Measurements from ENCODE around the gene ADCY5.
"Not testable (repeated sequence)": the region's sequence is repeated elsewhere in the genome, so short reads cannot be mapped to it uniquely, and the experiment has no call there.

Gene ADCY5

DNA sequence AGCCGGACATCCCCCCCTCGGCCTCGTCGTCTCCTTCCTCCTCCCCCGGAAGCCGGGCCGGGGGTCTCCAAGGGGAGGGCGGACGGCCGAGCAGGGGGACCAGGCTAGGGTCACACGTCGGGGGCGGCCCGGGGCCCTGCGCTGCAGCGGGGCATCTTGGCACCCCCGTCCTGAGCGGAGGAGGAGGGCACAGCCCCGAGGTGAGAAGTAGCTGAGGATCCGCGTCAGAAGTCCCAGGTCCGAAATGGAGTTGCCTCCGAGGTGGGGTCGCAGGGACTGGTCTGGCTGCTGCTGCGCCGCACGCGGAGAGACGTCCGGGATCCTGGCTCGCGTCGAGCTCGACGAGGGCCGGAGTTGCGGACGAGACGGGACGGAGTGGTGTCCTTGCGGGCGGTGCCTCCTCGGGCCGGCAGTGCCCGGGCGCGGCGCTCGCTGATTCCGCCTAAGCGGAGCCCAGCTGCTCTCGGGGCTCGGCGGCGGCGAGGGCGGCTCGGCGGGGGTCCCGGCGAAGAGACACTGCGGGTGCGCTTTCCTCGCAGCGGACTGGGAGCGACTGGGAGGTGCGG lies at the start of gene ADCY5:
TSS of gene ADCY5 (minus strand) at position 555 of the 566 bp plus-strand sequence. CDS start at position 10, 545 bp downstream.
- no peak for DNase-seq (ENCODE audit: low read depth in 2 of 2)

DNA sequence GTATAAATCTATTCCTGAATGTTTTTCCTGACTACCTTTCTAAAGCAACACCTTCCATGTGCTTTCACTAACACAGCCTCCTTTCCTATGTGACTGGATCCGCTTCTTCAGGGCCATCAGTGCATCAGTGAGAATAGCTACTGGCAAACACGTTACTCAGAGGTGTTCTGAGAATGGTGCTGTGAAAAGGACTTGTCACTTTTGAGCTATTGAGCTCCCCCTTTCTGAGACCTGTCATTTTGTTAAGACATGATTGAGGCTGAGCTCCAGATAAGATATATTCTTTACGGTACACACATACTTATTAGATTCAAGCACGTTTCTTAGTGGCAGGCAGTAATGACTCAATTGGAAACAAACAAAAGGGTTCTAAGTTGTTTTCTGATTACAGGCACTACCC lies 45.0 kb upstream of the ADCY5 start:
- no peak for DNase-seq (ENCODE audit: low read depth in 2 of 2)

DNA sequence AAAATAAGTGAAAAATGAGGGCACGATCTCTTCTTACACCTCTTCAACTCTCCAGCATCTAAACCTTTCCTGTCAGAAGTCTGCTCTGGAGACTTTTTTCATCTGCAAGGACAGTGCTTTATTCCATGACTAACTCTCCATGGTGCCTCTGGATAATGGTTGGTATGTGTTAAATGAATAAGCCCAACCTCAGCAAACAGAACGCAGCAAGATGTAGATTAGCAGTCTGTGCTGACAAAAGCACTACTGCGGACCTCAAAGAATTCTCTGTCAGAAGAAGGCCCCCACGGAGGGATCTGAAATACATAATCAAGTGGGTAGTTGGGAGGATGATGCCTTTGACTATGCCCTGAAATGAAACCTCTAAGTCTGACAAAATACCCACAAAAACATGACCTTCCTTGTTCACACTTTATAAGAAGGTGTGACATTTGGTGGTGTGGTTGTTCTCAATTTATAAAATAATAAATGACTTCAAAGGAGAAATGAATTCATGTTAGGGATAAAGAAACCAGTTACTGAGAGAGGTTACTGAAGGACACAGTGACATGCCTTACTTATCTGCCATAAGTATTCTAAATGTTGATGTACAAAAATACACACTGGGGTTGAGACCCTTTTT lies 43.2 kb upstream of the ADCY5 start:
- DNase-seq (ENCODE audit: low read depth in 2 of 2) = no peak

DNA sequence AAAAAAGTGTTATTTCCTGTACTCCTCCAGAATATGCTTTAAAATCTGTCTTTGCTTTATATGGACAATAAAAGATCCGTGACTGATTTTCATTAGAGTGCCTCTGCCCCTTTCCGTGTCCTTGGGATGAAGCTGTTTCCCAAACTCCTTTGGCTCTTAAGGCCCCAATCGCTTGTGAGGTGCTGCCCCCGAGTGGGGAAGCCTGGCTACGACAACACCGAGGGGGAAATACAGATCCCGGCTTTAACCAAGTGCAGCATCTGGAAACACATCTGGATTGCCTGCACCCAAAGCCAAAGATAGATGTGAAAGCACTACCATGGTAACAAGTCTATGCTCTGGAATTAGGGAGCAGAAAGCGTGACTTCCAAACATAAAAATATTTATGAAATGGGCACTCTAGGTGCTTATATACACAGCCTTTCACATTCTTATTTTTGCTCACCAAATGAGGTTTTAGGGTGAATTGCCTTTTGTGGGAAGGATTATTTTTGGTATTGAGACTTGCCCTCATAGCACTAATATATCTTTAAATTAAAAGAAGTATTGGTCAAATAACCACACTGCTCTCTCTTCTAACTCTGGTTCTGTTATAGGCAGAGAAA lies 40.6 kb upstream of the ADCY5 start:
- peak; percentile 3 to 33 for DNase-seq (ENCODE audit: low read depth in 2 of 2)

DNA sequence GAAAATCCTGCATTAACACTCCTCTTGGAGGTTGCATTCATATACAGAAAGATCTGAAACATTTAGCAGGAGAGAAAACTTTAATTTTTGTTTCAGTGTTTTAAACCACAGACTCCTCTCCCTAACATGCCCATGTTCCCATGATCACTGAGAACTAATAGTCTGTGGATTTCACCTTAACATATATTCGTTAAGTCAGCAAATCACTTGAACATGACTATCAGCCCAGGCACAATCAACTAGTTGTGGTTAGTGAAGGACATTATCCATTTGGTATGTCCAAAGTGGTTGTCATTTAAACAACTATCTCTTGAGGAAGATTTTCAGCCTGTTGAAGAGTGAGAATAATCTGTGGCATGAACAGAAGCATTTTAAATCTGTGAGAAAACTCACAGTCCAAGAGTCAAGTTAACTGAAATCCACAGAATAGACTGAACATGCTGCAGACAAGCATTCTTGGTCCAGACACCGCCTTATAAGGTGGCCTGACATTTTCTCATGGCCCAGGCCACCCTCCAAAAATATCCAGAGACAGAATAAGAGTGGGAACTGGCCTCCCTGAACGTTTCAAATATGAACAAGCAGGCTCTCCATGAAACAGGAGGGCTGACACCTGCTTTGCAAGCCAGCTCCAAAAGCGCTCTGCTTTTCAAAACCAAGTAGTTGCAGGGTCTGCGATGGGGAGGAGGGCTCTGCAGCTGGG lies 39.9 kb upstream of the ADCY5 start:
- DNase-seq (ENCODE audit: low read depth in 2 of 2) = no peak

DNA sequence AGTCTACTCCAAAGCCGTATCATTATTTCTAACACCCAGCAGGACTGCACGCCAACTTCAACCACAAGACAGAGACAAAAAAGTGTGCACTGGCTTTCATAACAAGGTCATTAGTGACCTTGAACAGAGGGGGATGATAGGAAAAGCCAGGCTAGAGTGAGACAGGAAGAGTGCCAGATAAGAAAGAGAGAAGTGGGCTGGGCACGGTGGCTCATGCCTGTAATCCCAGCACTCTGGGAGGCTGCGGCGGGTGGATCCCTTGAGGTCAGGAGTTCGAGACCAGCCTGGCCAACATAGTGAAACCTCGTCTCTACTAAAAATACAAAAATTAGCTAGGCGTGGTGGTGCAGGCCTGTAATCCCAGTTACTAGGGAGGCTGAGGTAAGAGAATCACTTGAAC lies 38.2 kb upstream of the ADCY5 start:
- not testable (repeated sequence) for DNase-seq (ENCODE audit: low read depth in 2 of 2)

DNA sequence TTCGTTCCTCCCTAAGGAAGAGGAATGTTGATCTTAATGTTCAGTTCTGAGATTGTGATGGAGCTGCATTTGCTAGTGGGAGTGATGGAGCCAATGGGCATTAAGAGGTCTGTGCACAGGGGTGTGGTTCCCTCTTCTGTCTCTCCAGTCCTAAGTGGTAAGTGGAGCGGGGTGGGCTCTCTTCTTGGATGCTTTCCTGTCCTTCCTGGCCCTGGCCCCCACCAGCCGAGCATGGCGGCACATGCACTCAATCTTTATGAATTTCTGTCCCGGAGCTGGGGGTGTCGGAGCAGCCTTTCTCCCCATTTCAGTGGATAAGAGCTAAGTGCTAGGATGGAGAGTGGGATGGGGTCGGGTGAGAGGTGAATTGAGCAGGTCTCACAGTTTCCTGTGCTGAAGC lies 37.6 kb upstream of the ADCY5 start:
- DNase-seq (ENCODE audit: low read depth in 2 of 2) = no peak

DNA sequence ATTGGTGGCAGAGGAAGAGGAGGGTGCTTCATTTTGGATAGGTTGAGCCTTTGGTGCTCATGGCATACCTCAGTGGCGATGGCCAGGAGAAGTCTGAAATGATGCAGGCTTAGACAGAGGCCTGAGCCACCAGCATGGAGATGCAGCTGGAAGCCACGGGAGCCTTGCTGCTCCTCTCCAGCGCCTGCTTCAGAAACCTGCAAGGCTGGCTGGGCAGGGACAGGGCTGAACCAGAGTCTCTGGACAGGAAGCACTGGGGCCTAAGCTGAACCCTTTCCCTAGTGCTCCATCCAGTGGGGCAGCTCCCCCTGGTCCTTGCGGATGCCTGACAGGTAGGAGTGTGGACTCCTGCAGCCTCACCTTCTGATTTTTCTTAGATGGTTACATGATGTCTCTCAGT lies 36.7 kb upstream of the ADCY5 start:
- DNase-seq (ENCODE audit: low read depth in 2 of 2) = no peak

DNA sequence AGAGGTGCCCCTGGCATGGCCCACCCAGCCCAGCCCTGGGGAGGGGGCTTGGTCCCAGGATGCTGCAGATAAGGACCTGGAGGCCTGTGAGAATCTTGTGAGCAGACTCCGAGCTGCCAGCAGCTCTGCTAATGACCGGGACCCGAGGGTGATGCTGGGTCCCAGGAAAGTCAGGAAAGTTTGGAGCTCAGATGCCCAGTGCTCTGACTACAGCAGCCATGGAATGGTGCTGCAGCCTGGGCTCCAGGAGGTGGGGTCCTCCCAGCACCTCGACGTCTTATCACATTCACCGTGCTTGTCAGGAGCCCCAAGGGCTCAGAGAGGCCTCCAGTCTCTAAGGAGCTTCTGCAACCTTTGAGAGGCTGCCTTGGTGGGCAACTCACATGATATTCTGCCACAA lies 34.3 kb upstream of the ADCY5 start:
- DNase-seq (ENCODE audit: low read depth in 2 of 2) = no peak

DNA sequence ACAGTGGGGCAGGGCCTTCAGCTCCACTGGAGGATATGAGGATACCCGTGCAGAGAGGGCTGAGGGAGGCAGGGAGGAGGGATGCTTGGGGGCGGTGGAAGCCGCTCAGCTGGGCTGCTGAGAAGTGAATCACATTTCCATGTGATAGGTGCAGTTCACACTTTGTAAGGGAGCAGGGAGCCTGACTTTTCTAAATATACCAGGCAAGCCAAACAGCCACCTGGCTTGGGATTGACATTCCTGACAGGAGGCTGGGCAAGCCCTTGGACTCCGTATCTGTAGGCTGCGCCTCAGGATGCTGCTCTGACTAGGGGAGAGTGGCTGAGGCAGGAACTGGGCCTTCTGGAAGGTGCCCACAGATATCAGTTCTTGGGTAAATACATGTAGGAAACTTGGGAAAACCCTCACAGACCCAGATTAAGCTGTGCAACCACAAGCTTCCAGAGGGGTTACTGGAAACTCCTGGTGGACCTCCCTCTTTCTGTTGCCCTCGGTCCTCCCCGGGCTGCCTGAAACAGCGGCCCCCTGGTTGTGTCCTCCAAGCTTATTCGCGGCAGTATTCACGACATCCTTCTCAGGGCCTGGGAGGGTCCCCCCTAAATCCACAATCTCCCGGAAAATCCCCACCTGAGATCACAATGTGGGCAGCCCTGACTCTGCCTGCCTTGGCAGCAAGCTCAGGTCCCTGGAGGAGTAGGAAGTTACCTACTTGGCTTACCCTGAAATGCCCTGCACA lies 33.0 kb upstream of the ADCY5 start:
- no peak for DNase-seq (ENCODE audit: low read depth in 2 of 2)

DNA sequence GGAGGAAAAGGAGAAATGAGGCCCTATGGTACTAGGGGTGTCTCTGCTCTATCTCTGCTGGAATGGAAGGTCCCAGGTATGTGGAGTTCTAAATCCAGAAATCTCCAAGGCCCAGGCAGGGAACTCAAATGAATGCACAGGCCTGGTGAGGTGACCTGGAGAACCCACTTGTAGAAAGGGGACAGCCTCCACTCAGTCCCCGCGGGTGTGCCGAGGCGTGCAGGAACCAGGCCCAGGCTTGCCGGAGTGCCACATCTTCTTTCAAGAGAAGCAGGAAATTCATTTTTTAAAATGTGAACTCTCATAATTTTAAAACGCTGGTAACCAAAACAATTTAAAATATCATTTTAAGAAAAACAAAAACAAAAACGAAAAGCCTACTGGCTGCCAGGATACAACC lies 32.2 kb upstream of the ADCY5 start:
- no peak for DNase-seq (ENCODE audit: low read depth in 2 of 2)

DNA sequence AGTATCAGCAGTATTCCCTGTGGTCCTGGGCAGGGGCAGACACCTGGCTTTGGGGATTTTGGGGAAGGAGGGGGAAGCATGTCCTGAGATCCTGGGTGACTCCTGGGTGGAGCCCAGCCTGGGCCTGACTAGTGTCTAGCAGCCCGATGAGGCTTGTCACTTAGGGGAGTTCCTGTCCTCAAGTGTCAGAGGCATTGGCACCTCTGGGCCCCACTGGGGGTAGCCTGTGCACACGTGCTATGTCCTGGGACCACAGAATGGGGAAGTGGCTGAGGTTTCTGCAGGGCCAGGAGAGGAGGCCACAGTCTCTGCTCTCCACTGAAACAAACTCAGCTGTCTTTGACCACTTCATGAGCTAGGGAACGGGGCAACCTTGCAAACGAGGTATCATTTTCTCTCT lies 31.5 kb upstream of the ADCY5 start:
- no peak for DNase-seq (ENCODE audit: low read depth in 2 of 2)

DNA sequence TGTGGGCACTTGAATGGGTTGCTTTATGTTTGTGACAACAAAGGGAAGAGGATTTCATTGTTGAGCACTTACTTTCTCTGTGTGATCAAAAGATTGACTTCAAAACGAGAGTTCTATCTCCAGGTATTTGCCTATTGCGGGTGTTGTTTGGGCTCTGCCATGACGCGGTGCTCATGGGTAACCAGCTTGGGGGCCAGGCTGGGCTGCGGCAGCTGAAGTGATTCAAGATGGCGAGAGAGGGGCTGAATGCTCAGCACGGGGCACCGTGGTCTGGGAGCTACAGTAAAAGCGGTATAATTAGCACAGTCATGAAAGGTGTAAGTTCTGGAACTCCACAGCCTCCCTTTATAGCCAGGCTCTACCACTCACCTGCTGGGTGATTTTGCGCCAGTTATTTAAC lies 31.0 kb upstream of the ADCY5 start:
- DNase-seq (ENCODE audit: low read depth in 2 of 2) = no peak

DNA sequence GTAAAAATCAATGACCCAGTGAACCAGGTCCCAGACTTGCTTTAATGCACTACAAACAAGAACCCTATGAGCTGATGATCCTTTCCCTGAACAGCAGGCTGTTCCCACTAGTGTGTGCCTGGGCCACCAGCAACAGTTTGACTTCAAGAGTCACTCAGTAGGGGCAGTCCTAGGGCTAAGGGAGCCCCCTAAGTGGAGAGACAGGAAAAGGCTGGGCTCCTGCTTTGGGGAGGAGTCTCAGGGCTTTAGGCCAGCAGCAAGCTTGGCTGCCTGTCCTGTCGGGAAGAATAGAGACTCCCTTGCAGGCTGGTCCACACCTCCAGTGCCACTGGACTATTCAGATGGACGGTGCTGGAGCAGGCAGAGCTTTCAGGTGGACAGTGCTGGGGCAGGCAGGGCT lies 29.4 kb upstream of the ADCY5 start:
- no peak for DNase-seq (ENCODE audit: low read depth in 2 of 2)

DNA sequence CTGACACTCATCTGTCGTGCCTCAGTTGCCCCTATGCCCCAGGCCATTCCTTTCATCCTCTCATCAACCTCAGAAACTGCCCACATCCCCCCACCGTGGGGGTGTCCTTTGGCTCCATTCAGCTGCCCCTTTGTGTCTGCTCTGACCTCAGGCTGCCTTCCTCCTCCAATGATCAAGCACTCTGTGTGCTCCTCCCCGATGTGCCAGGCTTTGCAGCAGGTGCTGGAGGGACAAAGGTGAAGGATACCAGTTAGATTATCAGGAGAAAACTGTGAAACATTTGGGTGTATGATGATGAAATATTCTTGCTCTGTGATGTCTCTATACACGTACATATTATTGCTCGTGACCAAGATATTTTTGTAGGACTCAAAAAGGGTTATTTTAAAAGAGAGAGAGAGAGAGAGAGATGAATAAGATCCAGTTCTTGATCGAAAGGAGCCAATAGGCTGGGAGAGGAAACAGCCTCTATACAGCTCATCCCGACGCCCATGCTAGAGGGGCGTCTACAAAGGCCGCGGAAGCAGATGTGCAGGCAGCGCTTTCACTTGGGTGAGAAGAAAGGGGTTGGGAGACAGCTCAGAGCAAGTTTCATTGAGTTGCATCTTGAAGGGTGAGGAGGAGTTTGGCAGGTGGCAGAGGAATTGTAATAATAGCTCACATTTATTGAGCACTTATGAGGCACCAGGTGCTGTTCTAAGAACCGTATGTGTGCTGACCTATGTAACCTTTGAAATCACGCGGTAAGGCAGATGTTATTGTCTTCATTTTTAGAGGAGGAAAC lies 28.3 kb upstream of the ADCY5 start:
- DNase-seq (ENCODE audit: low read depth in 2 of 2) = no peak

DNA sequence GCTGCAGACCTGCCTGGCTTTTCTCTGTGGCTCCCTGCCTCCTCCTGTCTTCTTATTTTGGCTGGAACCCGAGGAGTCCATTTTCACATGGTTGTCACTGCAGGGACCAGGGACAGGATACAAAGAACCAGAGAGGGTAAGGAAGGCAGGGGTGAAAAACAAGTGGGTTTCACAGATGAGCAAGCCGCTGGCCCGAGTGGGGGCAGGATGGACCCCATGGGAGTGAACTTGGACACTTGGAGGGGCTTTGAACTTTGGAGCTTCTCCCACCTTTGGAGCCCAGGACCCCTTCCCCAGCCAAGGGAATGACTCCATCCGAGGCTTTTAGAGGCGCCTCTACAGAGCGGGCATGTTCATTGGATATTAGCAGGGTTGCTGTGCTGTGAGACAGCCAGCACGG lies 26.9 kb upstream of the ADCY5 start:
- DNase-seq (ENCODE audit: low read depth in 2 of 2) = no peak

DNA sequence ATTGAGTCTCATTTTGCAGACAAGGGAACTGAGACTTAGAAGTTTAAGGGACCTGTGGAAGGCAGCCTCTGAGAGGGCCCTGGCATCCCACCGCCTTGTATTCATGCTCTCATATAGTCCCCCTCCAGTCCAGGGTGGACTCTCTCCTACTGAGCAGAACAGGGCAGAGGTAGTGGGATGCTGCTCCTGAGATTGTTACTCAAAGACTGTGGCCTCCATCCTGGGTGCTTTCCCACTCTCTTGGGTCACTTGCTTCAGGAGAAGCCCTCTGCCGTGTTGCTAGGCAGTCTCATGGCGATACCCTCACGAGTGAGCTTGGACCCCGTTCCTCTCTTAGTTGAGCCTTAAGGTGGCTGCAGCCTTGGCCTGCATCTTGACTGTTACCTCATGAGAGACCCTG lies 22.2 kb upstream of the ADCY5 start:
- DNase-seq (ENCODE audit: low read depth in 2 of 2) = no peak

DNA sequence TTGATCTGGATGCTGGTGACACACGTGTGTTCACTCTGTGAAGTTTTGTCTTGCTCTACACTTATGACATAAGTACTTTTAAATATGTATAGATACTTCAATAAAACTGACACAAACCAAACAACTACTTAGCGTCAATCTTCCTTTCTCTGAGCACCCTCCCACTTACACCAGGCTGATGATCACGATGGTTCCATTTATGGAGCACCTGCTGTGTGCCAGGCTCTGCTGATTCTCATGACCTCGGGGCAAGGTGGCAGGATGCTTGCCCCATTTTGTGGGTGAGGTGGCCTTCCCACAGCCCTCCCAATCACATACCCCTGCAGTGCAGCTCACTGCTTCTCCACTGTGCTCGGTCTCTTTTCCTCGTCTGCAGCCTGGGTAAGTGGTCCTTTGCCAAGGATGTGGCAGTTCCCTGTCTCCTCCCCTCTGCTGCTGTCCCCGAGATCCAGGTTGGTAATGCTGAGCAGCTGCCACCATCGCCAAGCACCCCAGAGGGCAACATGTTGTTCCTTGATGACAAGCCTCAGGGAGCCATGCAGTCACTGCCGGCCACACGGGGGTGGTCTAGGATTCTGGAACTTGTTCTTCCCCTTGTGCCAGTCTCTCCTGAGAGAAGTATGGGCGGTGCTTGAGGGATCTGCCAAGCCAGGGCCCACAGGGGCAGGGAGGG lies 20.6 kb upstream of the ADCY5 start:
- no peak for DNase-seq (ENCODE audit: low read depth in 2 of 2)

DNA sequence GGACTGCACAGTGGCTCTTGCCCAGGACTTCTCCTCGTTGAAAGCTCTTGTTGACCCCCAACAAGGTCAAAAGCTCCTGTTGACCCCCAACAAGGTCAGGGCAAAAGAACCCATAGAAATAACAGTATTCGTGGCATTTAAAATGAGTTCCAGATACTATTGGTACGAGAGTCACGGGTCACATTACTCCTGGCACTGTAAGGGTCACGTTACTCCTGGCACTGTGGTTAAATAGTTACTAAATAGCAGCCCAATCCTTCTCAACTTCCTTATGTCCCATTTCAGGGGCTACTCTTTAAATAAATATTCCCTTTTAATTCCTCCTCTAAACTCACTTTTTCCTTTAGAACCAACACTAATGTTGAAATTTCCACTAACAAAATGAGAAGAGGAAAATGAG lies 18.2 kb upstream of the ADCY5 start:
- no peak for DNase-seq (ENCODE audit: low read depth in 2 of 2)

DNA sequence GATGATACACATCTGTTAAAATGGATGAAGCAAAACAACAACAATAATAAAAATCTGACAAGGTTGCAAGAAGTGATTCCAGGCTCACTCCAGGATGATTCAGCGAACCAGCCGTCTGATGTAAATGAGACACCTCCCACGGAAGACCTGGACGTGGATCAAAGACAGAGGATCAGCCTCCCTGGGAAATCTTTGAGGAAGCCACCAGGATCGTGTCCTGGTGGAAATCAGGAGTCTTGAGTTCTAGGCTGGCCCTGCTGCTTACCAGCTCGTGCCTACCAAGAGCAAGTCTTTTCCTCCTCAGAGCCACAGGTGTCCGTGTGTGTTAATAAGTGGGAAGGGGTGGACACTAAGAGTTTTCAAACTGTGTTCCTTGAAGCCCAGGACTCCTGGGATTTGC lies 15.3 kb upstream of the ADCY5 start:
- DNase-seq (ENCODE audit: low read depth in 2 of 2) = no peak

DNA sequence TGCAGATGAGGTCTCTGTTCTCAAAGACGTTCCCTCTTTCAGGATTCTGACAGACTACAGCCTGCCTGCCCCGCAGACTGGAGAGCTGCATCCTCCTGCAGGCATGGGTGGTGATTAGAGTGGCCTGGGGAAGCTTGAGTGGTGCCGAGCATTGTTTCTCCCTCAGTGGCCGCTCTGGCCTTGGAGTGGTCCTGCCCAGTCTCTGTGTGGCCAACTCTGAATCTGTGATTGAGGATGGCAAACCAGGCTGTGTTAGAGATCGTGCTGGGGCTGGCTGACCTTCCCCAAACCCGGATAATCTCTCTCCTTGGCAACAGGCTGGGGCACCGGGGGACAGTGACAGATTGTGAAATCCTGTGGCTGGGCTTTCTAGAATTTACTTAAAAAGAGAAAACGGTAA lies 11.0 kb upstream of the ADCY5 start:
- DNase-seq (ENCODE audit: low read depth in 2 of 2) = no peak

All from activated CD4-positive, alpha-beta T cell treated with anti-CD3 and anti-CD28 coated beads for 24 hours (primary cell).